SW 1271 (cell line): ENCODE measurements around the gene C15orf40.
"Not testable (repeated sequence)": the region's sequence is repeated elsewhere in the genome, so short reads cannot be mapped to it uniquely, and the experiment has no call there.

ENCODE experiments used
- DNase-seq, 2 experiments: peaks; one replicate each; lab custom pipeline; 2025; lab: John Stamatoyannopoulos, UW

Gene C15orf40

GRCh38 chr15:83011271-83012075 is at the start of gene C15orf40:
TSS of gene C15orf40 (minus strand) at chr15:83011639. CDS start at chr15:83011607, 32 bp downstream.
- DNase-seq: peak; percentile 90 to 92

GRCh38 chr15:83057696-83058376 is 46.4 kb upstream of the C15orf40 start:
- DNase-seq: no peak

- DNase-seq: no peak
Measured at GRCh38 chr15:83057002-83057401, 45.6 kb upstream of the C15orf40 start.

GRCh38 chr15:83053151-83053550 is 41.7 kb upstream of the C15orf40 start:
- no peak for DNase-seq

GRCh38 chr15:83046558-83047127 is 35.2 kb upstream of the C15orf40 start:
- DNase-seq: peak in 1 of 2 experiments; percentile 37

GRCh38 chr15:83044156-83044555 is 32.7 kb upstream of the C15orf40 start:
- DNase-seq: no peak

GRCh38 chr15:83039206-83039605 is 27.8 kb upstream of the C15orf40 start:
- DNase-seq: no peak

- no peak for DNase-seq
Measured at GRCh38 chr15:83036253-83036652, 24.8 kb upstream of the C15orf40 start.

- DNase-seq: not testable (repeated sequence)
Measured at GRCh38 chr15:83031234-83031633, 19.8 kb upstream of the C15orf40 start.

- DNase-seq: no peak
Measured at GRCh38 chr15:83030021-83030420, 18.6 kb upstream of the C15orf40 start.

GRCh38 chr15:83018436-83018835 is 7.0 kb upstream of the C15orf40 start:
- no peak for DNase-seq

GRCh38 chr15:83016906-83017305 is 5.5 kb upstream of the C15orf40 start:
- DNase-seq: no peak

- no peak for DNase-seq
Measured at GRCh38 chr15:83015361-83015760, 3.9 kb upstream of the C15orf40 start.

- DNase-seq: no peak
Measured at GRCh38 chr15:83014205-83014653, 2.8 kb upstream of the C15orf40 start.

GRCh38 chr15:83012636-83013035 is 1.2 kb upstream of the C15orf40 start:
- no peak for DNase-seq

GRCh38 chr15:83012076-83012426 is 612 bp upstream of the C15orf40 start:
- peak in 1 of 2 experiments; percentile 57 for DNase-seq

- peak; percentile 34 to 85 for DNase-seq
Measured at GRCh38 chr15:83010709-83011270, 649 bp downstream of the C15orf40 start.

GRCh38 chr15:83000672-83001031 is 10.8 kb downstream of the C15orf40 start:
- DNase-seq: not testable (repeated sequence)

- DNase-seq: peak; percentile 33 to 68
Measured at GRCh38 chr15:82999905-83000671, 11.4 kb downstream of the C15orf40 start.

- no peak for DNase-seq
Measured at GRCh38 chr15:82999426-82999825, 12.0 kb downstream of the C15orf40 start.

- no peak for DNase-seq
Measured at GRCh38 chr15:82995938-82996337, 15.5 kb downstream of the C15orf40 start.

- no peak for DNase-seq
Measured at GRCh38 chr15:82995076-82995475, 16.4 kb downstream of the C15orf40 start.
